ENCODE data around the gene CLCN1.

The CLCN1 gene

DNA sequence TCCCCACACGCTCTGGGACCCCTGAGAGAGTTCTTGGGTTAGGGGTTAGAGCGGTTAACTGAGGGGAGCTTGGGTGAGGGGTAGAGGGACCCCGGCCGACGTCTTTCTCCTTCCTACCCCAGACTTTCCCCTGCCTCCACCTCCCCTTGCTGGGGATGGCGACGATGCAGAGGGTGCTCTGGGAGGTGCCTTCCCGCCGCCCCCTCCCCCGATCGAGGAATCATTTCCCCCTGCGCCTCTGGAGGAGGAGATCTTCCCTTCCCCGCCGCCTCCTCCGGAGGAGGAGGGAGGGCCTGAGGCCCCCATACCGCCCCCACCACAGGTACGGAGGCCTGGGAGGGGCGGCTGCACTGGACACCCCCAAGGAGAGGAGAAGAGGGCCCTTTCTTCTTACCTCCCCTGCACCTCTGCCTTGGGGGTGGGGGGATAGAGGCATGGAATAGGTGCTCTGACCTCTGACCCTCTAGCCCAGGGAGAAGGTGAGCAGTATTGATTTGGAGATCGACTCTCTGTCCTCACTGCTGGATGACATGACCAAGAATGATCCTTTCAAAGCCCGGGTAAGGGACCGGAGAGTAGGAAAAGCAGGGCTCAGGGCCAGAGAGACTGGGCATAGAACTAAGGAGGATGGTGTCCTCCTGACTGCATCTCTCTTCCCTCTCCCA, 66.3 kb downstream of the CLCN1 start:
- Histone ChIP-seq H3K27me3 (replicated peaks; ENCODE audit: control insufficient read depth, insufficient read depth, low read length) (no peaks in the 10 kb centered on the region), H3K4me1 (ENCODE audit: control insufficient read depth, insufficient read depth, low read length) (peaks cover 57% of the 10 kb centered on the region), H3K9me3 (ENCODE audit: control insufficient read depth, low read length) (no peaks in the 10 kb centered on the region), H3K4me3 (ENCODE audit: low read length) (peak overlapping the region; percentile 90), H3K36me3 (ENCODE audit: control insufficient read depth, insufficient read depth, low read length, severe bottlenecking) (peaks cover 18% of the 10 kb centered on the region), H3K9ac (ENCODE audit: low read length) (peak overlapping the region; percentile 97)
- no peak for DNase-seq (ENCODE audit: low read depth)

DNA sequence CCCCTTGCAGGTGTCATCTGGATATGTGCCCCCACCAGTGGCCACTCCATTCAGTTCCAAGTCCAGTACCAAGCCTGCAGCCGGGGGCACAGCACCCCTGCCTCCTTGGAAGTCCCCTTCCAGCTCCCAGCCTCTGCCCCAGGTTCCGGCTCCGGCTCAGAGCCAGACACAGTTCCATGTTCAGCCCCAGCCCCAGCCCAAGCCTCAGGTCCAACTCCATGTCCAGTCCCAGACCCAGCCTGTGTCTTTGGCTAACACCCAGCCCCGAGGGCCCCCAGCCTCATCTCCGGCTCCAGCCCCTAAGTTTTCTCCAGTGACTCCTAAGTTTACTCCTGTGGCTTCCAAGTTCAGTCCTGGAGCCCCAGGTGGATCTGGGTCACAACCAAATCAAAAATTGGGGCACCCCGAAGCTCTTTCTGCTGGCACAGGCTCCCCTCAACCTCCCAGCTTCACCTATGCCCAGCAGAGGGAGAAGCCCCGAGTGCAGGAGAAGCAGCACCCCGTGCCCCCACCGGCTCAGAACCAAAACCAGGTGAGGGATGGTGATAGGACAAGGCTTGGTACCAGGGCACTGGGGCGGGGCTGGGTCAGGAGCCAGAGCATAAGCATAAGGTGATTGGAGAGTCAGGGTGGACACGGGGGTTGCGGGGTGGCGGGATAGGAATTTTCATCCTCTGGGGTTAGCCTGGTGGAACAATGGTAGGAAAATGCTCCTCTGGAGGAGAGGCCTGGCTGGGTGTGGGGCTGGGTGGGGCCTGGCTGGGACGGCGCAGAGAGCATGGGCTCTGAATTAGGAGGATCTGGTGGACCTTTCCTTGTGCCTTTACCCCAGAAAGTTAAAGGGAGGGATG, 67.1 kb downstream of the CLCN1 start:
- Histone ChIP-seq H3K36me3 (ENCODE audit: control insufficient read depth, insufficient read depth, low read length, severe bottlenecking) (peaks cover 24% of the 10 kb centered on the region), H3K27me3 (replicated peaks; ENCODE audit: control insufficient read depth, insufficient read depth, low read length) (no peaks in the 10 kb centered on the region), H3K4me3 (ENCODE audit: low read length) (peak overlapping the region; percentile 90), H3K9ac (ENCODE audit: low read length) (peak overlapping the region; percentile 97), H3K4me1 (ENCODE audit: control insufficient read depth, insufficient read depth, low read length) (peaks cover 57% of the 10 kb centered on the region), H3K9me3 (ENCODE audit: control insufficient read depth, low read length) (no peaks in the 10 kb centered on the region)
- no peak for DNase-seq (ENCODE audit: low read depth)

DNA sequence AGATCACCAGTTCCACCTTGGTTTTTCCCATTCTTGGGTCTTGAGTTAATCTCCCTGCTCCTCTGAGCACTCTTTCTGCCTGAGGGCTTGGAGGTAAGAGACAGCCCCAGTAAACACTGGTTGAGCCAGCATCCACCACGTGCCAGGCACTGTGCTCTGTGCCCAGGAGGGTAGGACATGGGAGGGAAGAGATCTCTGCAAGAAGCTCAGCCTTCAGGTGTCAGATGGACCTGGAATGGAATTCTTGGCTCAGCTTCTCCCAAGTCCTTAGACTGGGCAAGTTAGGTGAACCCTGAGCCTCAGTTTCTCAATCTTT, 67.7 kb downstream of the CLCN1 start:
- Histone ChIP-seq H3K9me3 (ENCODE audit: control insufficient read depth, low read length) (no peaks in the 10 kb centered on the region), H3K4me1 (ENCODE audit: control insufficient read depth, insufficient read depth, low read length) (peaks cover 56% of the 10 kb centered on the region), H3K9ac (ENCODE audit: low read length) (peak overlapping the region; percentile 97), H3K36me3 (ENCODE audit: control insufficient read depth, insufficient read depth, low read length, severe bottlenecking) (peaks cover 30% of the 10 kb centered on the region), H3K4me3 (ENCODE audit: low read length) (peak overlapping the region; percentile 90), H3K27me3 (replicated peaks; ENCODE audit: control insufficient read depth, insufficient read depth, low read length) (no peaks in the 10 kb centered on the region)
- DNase-seq (ENCODE audit: low read depth) = no peak

DNA sequence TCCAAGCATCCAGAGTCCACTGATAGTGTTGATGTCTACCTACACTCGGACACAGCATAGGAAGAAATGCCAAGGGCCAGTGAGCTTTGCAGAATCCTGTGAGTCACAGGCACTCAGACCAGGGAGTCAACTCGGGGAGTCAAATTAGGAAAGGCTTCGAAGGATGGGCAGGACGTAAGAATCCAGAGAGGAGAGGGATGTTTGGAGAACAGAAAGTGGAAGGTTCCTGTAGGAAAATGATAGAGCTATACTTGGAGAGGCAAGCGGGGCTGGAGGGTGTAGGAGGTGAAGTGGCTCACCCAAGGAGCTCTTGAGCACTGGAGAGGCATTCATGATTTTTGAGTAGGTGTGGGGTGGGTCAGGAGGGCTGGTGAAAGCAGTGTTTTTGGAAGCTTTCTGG, 68.2 kb downstream of the CLCN1 start:
- Histone ChIP-seq H3K9ac (ENCODE audit: low read length) (peak overlapping the region; percentile 97), H3K4me1 (ENCODE audit: control insufficient read depth, insufficient read depth, low read length) (peaks cover 50% of the 10 kb centered on the region), H3K9me3 (ENCODE audit: control insufficient read depth, low read length) (no peaks in the 10 kb centered on the region), H3K27me3 (replicated peaks; ENCODE audit: control insufficient read depth, insufficient read depth, low read length) (no peaks in the 10 kb centered on the region), H3K36me3 (ENCODE audit: control insufficient read depth, insufficient read depth, low read length, severe bottlenecking) (peaks cover 35% of the 10 kb centered on the region), H3K4me3 (ENCODE audit: low read length) (peak overlapping the region; percentile 90)
- DNase-seq (ENCODE audit: low read depth) = peak; percentile 63

DNA sequence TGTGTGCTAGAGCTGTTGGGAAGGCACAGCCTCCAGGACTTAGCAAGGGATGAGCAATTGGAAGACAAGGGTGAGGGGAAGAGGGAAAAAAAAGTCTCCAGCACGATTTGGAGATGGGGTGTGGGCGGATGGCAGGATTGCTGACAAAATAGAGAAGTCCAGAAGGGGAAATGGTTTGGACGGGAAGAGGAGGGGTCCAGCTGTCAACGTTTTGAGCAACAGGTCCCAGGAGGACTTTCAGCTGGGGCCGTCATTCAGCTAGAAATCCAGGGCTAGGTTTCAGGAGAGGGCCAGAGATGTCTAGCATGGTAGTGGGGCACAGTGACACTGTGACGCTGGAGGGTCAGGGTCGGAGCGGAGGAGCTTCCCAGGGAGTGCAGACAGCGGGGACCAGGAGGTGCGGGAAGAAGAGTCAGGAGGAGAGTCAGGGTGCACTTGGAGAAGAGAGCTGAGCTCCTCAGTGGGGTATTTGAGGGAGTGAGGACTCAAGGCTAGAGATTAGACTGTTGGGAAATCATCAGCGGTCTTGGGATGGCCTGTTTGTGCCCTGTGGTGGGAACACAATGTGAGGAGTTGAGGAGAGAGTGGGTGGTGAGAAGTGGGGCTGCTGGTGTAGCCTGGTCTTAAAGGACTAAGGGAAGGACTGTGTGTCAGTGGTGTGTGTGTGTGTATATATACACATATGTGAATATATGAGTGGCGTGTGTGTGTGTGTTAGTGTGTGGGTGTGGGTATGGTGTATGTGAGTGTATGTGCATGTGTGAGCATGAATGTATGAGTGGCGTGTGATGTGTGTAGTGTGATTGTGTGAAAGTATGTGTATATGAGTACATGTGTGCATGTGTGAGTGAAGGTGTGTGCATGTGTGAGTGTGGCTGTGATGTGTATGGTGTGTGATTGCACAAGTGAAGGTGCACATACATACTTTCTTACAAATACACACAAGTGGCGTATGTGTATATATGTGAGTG, 69.0 kb downstream of the CLCN1 start:
- Histone ChIP-seq H3K9ac (ENCODE audit: low read length) (peak overlapping the region; percentile 97), H3K4me3 (ENCODE audit: low read length) (peak overlapping the region; percentile 90), H3K36me3 (ENCODE audit: control insufficient read depth, insufficient read depth, low read length, severe bottlenecking) (peaks cover 43% of the 10 kb centered on the region), H3K27me3 (replicated peaks; ENCODE audit: control insufficient read depth, insufficient read depth, low read length) (no peaks in the 10 kb centered on the region), H3K9me3 (ENCODE audit: control insufficient read depth, low read length) (no peaks in the 10 kb centered on the region), H3K4me1 (ENCODE audit: control insufficient read depth, insufficient read depth, low read length) (peaks cover 42% of the 10 kb centered on the region)
- DNase-seq (ENCODE audit: low read depth) = no peak

DNA sequence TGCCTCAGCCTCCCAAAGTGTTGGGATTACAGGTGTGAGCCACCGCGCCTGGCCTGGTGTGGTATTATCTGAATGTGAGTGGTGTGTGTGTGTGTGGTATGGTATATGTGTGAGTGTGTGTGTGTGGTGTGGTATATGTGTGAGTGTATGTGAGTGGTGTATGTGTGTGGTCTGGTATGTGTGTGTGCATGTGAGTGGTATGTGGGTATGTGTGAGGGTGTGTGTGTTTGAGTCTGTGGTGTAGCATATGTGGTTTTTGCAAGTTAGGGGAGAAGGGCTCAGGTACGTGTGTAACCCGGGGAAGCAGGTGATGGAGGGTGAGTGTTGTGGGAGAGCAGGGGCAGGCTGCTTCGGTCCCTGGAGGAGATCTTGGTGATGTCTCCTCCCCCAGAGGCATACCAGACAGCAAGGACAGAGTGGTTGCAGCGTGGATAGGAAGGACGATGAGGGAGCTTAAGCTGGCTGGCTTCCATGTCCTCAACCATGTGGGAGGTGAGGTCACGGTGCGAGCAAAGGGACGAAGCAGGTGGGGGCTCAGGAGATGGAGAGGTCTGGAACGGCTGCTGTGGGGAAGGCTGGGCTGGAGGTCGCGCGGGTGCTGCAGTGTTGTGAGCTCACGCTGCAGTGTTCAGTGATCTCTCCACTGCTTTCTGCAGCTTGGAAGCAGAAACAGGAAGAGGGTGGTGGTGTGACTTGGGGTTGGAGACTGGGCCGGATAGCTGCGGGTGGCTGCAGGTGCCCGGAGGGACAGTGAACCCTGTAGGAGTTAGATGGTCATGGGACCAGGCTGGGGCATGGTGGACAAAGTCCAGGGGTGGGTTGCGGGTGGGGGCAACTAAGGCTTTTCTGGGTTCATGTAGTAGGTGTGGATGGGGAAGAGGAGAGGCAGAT, 70.2 kb downstream of the CLCN1 start:
- DNase-seq (ENCODE audit: low read depth) = no peak
- Histone ChIP-seq H3K4me1 (ENCODE audit: control insufficient read depth, insufficient read depth, low read length) (peaks cover 51% of the 10 kb centered on the region), H3K9me3 (ENCODE audit: control insufficient read depth, low read length) (no peaks in the 10 kb centered on the region)

DNA sequence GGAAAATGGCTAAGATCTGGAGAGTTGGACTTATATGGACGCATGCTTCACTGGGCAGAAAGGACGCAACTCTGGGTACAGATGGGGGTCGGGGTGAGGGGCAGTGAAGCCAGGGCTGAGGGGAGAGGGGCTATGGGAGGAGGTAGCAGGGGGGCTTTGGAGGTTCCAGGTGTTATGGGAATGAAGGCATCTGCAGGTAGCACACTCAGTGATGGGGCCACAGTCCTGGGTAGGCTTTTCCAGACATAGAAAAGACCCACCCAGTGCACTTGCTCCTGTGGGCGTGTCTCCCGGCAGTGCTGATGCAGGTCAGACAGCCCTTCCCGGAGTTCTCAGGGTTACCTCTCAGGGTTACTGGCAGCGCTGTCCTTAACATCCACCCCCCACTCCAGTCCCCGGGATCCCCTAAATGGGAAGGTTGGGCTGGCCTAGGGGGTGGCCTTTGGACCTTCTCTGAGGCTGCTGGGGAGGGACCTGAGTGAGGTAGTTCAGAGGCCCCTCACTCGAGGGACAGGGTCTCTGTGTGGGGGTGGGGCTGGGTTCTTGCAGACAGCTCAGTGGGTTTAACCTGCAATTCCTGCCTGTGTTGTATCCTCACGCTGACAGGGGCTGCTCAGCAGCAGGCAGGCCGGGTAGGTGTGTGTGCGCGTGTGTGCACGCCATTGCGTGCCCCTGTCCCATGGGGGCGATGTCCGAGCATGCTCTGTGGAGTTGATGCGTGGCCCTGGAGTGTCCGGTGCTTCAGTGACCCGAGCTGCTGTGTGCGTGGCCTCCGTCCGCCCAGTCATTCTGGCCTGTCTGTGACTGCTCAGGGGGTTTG, 71.5 kb downstream of the CLCN1 start:
- Histone ChIP-seq H3K36me3 (ENCODE audit: control insufficient read depth, insufficient read depth, low read length, severe bottlenecking) (peaks cover 53% of the 10 kb centered on the region), H3K4me1 (ENCODE audit: control insufficient read depth, insufficient read depth, low read length) (peaks cover 62% of the 10 kb centered on the region), H3K9ac (ENCODE audit: low read length) (no peak overlapping the region), H3K4me3 (ENCODE audit: low read length) (no peak overlapping the region), H3K27me3 (replicated peaks; ENCODE audit: control insufficient read depth, insufficient read depth, low read length) (no peaks in the 10 kb centered on the region), H3K9me3 (ENCODE audit: control insufficient read depth, low read length) (no peaks in the 10 kb centered on the region)
- no peak for DNase-seq (ENCODE audit: low read depth)

More for the DNA sequence above, 70.2 kb downstream of the CLCN1 start:
- Histone ChIP-seq H3K27me3 (replicated peaks; ENCODE audit: control insufficient read depth, insufficient read depth, low read length) (no peaks in the 10 kb centered on the region), H3K9ac (ENCODE audit: low read length) (peak overlapping the region; percentile 44), H3K4me3 (ENCODE audit: low read length) (peak overlapping the region; percentile 20), H3K36me3 (ENCODE audit: control insufficient read depth, insufficient read depth, low read length, severe bottlenecking) (peaks cover 53% of the 10 kb centered on the region)

DNA sequence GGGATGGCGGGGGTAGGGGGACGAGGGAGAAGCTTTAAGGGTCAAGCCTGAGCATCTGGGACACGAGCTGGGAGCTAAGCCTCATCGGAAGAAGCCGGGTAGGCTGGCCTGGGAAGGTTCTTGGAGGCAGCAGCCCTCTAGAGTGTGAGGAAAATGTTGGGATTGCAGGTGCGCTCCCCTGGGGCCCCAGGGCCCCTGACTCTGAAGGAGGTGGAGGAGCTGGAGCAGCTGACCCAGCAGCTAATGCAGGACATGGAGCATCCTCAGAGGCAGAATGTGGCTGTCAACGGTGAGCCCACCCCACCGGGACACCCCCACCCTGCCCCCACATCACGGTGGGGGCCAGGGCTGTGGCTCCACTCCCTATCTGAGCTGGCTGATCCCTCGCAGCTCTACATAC, 72.1 kb downstream of the CLCN1 start:
- H3K9me3 ChIP-seq (ENCODE audit: control insufficient read depth, low read length) = no peaks in the 10 kb centered on the region
- peaks cover 63% of the 10 kb centered on the region for H3K4me1 ChIP-seq (ENCODE audit: control insufficient read depth, insufficient read depth, low read length)
- H3K4me3 ChIP-seq (ENCODE audit: low read length) = no peak overlapping the region
- no peaks in the 10 kb centered on the region for H3K27me3 ChIP-seq (replicated peaks; ENCODE audit: control insufficient read depth, insufficient read depth, low read length)
- H3K36me3 ChIP-seq (ENCODE audit: control insufficient read depth, insufficient read depth, low read length, severe bottlenecking) = peaks cover 47% of the 10 kb centered on the region
- no peak overlapping the region for H3K9ac ChIP-seq (ENCODE audit: low read length)
- no peak for DNase-seq (ENCODE audit: low read depth)

DNA sequence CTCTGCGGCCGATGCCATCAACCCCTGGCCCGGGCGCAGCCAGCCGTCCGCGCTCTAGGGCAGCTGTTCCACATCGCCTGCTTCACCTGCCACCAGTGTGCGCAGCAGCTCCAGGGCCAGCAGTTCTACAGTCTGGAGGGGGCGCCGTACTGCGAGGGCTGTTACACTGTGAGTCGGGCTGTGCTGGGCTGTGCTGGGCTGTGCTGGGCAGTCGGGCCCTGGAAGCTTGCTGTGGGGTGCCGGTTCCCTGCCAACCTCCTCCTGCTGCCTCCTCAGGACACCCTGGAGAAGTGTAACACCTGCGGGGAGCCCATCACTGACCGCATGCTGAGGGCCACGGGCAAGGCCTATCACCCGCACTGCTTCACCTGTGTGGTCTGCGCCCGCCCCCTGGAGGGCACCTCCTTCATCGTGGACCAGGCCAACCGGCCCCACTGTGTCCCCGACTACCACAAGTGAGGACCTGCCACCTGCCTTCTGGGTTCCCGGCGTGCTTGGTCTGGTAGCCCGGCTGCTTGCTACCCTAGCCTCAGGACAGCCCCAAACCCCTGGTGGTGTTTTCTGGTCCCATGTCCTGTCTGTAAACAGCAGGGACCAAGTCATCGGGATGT, 72.7 kb downstream of the CLCN1 start:
- no peaks in the 10 kb centered on the region for H3K9me3 ChIP-seq (ENCODE audit: control insufficient read depth, low read length)
- peaks cover 63% of the 10 kb centered on the region for H3K4me1 ChIP-seq (ENCODE audit: control insufficient read depth, insufficient read depth, low read length)
- peaks cover 45% of the 10 kb centered on the region for H3K36me3 ChIP-seq (ENCODE audit: control insufficient read depth, insufficient read depth, low read length, severe bottlenecking)
- H3K27me3 ChIP-seq (replicated peaks; ENCODE audit: control insufficient read depth, insufficient read depth, low read length) = no peaks in the 10 kb centered on the region
- H3K4me3 ChIP-seq (ENCODE audit: low read length) = no peak overlapping the region
- DNase-seq (ENCODE audit: low read depth) = no peak
- H3K9ac ChIP-seq (ENCODE audit: low read length) = peak overlapping the region; percentile 3
